ENCODE data around the gene DNAJC17.

GRCh38 chr15:40843885-40844695, 36.8 kb upstream of the DNAJC17 start, which contains the start of gene SPINT1:
- TF ChIP-seq CTCF (IDR thresholded peaks at IDR 0.05): no peak
- peak; percentile 65 for TF ChIP-seq POLR2A (IDR thresholded peaks at IDR 0.05)
- TF ChIP-seq POLR2AphosphoS5 (IDR thresholded peaks at IDR 0.05): peak in 2 of 3 donors; percentile 14 to 66
